NT2/D1 (cell line): ENCODE measurements around the gene PURA.

Experiments
- SUZ12 ChIP-seq: IDR thresholded peaks from 2 replicates; pipeline ENCODE4 v1.6.1; 2011; ENCODE audit not compliant: insufficient read length, insufficient read depth; ENCODE audit errors: extremely low read depth
- YY1 ChIP-seq: IDR thresholded peaks from 2 replicates; pipeline ENCODE4 v1.6.1; 2011; ENCODE audit not compliant: insufficient read length, insufficient read depth
- ZNF274 ChIP-seq: IDR thresholded peaks from 2 replicates; pipeline ENCODE4 v1.6.1; 2011; ENCODE audit warnings: mild to moderate bottlenecking, low read depth, low read length

GRCh38 chr5:140166911-140167310, 53.0 kb downstream of the PURA start:
- no peak for TF ChIP-seq YY1
- TF ChIP-seq ZNF274 = no peak
- TF ChIP-seq SUZ12 = no peak
